Measurements from ENCODE around the gene NRXN3.
"Not testable (repeated sequence)": the region's sequence is repeated elsewhere in the genome, so short reads cannot be mapped to it uniquely, and the experiment has no call there.

The NRXN3 gene

DNA sequence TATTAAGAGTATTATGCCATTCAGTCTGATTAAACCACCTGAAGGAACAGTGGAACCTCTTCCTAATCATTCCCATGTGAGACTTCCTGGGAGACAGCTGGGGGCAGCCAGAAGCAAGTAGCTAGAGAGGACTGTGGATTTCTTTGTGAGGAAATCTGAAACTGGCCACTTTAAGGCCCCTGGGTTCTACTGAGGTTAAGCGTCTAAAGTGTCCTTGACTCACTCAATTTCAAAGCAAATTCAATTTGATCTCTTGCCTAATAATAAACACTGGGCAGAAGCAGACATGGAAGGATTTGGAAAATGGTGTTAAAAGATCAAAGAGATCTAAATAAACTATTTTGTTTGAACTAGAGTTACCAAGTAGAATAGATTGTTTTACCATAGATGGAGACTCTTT is 909.9 kb downstream of the NRXN3 start:
- no peak for DNase-seq (ENCODE audit: low read depth)

GRCh38 chr14:79082883-79083282 is 912.7 kb downstream of the NRXN3 start:
- no peak for DNase-seq (ENCODE audit: low read depth)

- DNase-seq (ENCODE audit: low read depth) = no peak
Observed at GRCh38 chr14:79083356-79083755, 913.2 kb downstream of the NRXN3 start.

- DNase-seq (ENCODE audit: low read depth) = no peak
Observed at GRCh38 chr14:79084861-79085260, 914.7 kb downstream of the NRXN3 start.

DNA sequence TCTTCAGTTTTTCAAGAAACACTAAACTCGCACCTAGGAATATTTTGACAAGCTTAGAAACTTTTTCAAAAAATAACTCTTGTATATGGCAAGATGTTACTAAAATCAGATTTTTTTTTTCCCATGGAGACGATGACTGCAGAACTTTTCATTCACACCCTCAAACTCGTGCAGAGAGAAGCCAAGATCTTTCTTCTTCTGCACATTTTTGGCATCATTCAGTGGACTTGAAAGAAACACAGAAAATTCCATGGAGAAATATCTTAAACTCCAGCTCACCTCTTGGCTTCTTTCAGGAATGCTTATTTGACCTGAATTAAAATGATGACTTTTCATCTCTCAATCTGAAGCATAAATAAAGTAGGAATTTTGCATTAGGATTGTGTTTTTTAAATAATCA is 919.4 kb downstream of the NRXN3 start:
- no peak for DNase-seq (ENCODE audit: low read depth)

- DNase-seq (ENCODE audit: low read depth) = no peak
Observed at GRCh38 chr14:79090641-79091180, 920.5 kb downstream of the NRXN3 start.

DNA sequence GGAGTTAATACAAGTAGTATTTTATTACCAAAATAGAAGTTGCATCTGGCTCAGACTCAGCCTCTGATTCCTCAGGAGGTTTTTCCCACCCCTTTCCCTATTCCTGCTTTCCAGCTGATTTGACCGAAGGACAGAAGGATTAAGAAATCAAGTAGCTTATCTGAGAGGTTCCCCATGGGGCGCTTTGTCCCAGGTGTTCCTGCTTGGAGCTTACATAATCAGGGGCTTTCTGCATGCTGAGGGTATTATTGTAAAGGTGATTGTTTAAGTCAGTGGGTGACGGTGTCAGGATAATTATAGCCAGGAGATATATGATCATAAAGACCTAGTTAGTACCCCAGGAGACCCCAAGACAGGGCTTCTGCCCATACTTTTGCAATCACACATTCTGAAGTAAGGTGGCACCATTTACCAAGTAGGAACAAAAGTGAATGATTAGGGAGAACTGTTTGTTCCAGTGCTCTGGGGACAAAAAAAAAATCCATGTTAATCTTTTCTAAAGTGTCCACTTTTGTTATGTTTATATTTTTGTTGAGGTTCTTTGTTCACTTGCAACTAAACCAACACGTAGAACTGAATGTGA is 921.3 kb downstream of the NRXN3 start:
- no peak for DNase-seq (ENCODE audit: low read depth)

DNA sequence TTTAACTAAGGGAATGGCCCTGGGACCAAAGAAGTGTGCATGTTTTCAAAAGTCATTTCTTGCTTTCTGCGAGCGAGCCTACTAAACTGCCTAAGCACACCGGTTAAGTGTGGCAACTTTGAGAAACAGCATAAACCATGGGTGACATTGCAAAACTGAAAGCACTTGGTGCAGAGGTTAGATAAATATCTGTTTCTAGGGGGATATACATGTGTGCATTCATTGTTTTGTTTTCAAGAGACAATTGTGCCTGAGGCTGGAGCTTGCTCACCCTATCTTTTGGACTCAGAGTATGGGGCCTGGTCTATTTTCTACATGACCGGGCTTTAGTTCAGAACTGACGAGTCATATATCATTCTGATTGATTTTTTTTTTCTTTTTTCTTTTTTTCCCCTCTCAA is 923.4 kb downstream of the NRXN3 start:
- no peak for DNase-seq (ENCODE audit: low read depth)

GRCh38 chr14:79094951-79095350 is 924.8 kb downstream of the NRXN3 start:
- no peak for DNase-seq (ENCODE audit: low read depth)

DNA sequence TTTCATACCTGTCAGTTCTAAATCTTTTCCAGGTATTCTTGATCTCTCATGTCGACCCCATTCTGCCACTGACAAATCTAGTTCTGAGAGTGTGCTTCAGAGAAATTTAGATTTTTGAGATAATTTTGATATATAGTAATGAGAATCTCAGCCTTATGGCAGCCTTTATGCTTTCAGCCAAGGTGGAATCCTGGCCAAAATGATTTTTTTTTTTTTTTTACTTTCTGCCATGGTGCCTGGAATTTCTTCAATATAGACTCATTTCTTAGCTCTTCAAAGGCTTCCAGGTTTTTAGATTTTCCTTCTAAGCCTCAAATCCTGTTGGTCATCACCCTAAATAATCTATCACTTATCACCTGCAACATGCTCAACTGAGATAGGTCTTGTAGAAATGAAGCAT is 926.6 kb downstream of the NRXN3 start:
- DNase-seq (ENCODE audit: low read depth) = no peak

DNA sequence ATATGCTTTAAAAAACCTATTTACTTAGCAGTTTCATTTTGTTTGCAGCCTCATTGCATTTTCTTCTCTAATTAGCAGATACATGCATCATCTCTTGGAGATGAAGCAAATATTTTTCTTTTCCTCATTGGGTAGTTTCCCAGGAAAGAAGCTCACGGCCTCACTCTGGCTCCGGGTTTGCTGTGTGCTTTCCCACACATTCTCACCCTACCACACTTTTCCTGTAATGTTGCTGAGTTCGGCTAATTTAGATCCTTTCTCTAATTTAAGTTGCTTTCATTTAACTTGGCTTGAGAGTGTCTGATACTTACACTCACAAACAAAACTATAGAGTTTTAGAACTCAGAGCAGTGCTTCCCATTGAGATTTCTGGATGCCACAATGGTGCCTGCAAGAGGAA is 928.2 kb downstream of the NRXN3 start:
- DNase-seq (ENCODE audit: low read depth) = no peak

DNA sequence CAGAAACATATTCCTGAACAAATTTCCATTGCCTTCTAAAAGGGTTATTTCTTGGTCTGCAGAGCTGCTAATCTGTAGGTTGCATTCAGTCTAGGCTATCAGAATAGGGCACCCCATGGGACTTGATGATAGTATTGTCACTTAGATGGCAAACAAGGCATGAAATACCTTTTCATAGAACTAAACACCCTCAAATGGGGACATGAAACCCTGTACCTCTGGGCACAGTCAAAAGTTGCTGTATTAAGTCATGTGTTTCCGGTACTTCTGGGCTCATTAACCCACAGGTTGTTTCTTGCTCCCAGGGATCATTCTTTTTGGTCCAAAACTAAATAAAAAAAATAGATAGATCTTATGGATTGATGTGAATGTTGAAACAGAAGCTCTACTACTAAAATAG is 930.4 kb downstream of the NRXN3 start:
- no peak for DNase-seq (ENCODE audit: low read depth)

- no peak for DNase-seq (ENCODE audit: low read depth)
Observed at GRCh38 chr14:79101388-79101787, 931.2 kb downstream of the NRXN3 start.

- DNase-seq (ENCODE audit: low read depth) = no peak
Observed at GRCh38 chr14:79103764-79104163, 933.6 kb downstream of the NRXN3 start.

GRCh38 chr14:79110564-79110963 is 940.4 kb downstream of the NRXN3 start:
- DNase-seq (ENCODE audit: low read depth) = not testable (repeated sequence)

DNA sequence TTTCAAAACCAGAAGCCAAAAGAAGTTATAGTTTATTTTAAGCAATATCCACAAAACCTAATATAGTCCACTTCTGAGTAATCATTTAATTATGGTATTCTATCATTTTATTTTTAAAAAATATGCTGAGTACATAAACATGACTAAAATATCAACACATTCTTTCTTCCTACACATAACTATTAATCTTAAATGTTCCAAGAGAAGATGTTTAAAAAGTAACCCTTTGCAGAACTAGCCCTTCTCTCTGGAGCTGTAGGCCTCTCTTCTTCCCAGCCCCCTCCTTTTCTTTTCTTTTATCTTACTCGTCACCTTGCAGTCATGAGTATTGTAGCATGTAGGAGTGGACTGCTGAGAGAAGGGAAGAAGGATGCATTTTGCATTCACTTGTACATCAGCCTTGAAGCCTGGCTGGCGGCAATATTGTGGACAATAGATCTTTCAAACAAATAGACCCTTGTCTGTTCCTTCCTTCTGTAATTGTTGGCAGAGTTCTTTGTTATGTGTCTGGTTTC is 941.9 kb downstream of the NRXN3 start:
- no peak for DNase-seq (ENCODE audit: low read depth)

GRCh38 chr14:79117561-79117960 is 947.4 kb downstream of the NRXN3 start:
- DNase-seq (ENCODE audit: low read depth) = no peak

DNA sequence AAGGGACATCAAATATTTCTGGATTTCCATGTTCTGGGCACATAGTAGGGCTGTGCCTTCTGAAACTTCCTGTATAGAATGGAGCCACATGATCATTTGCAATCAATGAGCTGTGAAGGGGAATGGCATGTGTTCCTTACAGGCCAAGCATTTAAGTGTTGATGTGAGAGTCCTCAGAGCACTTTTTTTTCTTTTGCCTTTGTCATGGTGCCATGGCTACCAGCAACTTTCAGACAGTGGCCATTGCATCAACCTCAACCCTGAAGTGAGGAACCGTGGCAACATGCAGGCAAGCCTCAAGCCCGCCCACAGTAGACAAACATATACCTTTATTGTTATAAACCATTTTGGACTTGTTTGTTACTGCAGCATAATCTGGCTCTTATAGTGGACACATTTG is 948.1 kb downstream of the NRXN3 start:
- DNase-seq (ENCODE audit: low read depth) = no peak

DNA sequence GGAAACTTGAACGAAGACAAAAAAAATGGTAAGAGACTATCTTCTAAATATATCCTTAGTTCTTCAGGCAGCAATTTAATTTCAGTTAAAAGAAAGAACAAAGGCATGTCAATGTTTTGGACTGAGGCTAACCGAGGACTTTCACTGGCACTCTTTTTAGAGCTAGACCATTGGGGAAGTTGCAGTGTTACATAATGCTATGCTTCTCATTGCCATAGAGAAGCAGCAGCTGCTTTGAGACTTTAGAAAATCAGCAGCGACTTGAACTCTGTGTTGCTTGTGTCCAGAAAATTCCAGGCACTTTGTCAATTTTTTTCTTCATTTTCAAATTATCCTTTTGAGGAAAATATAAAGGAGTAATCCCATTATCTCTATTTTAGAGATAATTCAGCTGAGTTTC is 964.2 kb downstream of the NRXN3 start:
- DNase-seq (ENCODE audit: low read depth) = no peak

GRCh38 chr14:79136071-79137044 is 966.2 kb downstream of the NRXN3 start:
- DNase-seq (ENCODE audit: low read depth) = no peak

DNA sequence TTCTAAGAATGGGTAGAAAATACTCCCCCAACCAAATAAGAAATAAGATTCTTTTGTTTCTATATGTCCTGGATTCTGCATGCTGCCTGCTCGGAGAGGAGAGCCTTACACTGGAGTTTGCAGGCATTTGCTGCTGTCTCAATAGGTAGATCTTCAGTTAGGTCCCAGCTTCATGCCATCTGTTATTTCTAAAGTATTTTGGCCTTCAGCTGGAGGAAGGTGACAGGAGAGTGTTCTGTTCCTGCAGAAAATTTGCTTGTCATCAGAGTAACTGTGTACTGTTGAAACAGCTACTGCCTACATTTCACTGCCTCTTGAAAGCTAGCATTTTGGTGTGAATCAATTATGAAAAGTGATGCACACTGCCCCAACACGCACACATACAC is 966.9 kb downstream of the NRXN3 start:
- no peak for DNase-seq (ENCODE audit: low read depth)

DNA sequence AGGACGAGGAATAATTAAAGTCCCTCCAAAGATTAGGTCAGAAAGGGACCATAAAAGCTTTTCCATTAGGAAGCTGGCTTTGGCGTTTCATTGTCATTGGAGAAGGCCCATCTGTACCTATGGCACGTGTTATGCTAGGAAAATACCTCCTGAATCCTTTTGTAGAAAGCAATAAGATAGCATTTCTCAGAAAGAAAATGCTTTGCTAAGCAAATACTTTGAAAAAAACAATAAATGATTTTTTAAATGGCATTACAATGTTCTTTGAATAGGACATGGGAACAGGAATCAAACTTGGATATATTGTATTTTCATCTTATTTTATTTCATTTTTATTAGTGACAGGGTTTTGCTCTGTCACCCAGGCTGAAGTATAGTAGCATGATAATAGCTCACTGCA is 967.7 kb downstream of the NRXN3 start:
- no peak for DNase-seq (ENCODE audit: low read depth)

GRCh38 chr14:79144896-79145295 is 974.7 kb downstream of the NRXN3 start:
- no peak for DNase-seq (ENCODE audit: low read depth)
